Measurements from ENCODE around the gene SPINT4. TPM values are rescaled to one million over a fixed set of nuclear protein-coding genes. Genes with fewer than 3 reads are reported as not detected.

Gene SPINT4
- total RNA-seq, 1 donor from 2014 or later = not detected

DNA sequence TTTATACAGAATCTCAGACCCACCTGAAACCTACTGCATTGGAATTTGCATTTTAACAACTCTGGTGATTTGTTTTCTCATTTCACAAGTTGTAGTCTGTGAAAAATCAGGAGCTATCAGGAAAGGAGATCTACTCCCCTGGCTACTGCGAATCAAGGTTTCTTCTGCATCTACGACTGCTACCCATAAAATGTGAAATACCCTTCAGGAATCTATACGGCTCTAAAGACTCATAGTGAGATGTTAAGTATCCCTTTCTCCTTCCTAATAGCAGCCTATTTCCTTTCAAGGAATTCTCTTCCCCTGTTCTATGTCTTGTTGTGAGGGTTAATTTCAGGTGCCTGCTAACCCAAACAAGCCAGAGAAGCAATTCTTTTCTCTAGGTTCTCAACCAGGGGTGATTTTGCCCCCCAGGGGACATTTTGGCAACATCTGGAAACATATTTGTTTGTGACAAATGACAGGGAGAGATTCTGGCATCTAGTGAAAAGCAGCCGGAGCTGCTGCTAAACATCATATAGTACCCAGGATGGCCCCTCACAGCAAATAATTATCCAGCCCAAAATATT is 43.2 kb downstream of the SPINT4 start:
- no peak for DNase-seq (ENCODE audit: low read depth, low spot score)

DNA sequence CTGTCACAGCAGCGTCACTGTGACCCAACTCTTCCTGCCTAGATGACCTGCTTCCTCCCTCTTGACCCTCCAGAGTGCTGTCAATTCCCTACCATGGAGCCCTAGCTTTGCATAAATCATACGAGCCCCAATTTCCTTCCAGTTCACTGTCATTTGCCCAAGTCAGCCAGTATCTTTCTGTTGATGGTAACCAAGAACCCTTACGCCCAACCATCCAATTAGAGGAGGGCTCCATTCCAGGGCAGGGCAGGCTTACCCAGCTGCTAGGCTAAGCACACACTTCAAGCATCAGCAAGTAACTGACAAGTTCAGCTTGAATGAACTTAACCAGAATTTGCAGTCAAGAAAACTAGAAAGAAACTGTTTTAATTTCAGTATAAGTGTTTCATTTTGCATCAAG is 43.8 kb downstream of the SPINT4 start:
- DNase-seq (ENCODE audit: low read depth, low spot score) = no peak

DNA sequence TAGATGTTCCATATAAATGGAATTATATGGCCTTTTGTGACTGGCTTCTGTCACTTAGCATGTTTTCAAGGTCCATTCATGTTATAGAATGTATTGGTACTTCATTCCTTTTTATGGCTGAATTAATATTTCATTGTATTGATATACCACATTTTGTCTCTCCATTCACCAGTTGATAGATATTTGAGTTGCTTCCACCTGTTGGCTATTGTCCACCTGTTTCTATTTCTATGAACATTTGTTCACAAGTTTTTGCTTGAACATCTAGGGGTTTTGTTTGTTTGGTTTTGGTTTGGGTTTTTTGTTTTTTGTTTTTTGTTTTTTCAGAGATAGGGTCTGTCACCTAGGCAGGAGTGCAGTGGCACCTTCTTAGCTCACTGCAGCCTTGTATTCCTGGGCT is 46.3 kb downstream of the SPINT4 start:
- DNase-seq (ENCODE audit: low read depth, low spot score) = no peak

DNA sequence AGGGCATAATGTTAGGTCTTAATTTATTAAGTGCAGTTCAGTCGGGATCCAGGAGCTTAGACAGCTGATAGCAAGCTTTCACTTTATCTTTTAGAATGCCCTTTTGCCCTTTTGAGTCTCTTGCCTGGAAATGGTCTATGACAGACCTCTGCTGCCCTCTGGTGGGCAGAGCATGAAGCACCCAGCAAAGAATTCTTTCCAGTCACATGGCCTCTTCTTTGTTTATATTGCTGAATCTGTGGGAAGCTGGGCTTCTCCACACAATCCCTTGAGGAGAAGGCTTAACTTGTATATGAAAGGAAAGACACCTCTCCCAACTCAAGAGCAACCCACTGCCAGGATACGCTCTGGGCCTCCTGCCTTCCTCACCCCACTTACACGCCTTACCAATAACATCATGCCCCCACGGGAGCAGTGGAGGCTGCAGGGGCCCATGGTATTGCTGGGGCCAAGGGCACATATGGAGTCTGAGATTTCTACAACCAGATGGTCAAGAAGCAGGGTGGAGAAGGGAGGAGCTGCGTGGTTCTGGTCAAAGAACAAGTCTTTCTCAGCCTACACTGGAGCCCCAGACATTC is 49.1 kb downstream of the SPINT4 start:
- DNase-seq (ENCODE audit: low read depth, low spot score) = no peak

DNA sequence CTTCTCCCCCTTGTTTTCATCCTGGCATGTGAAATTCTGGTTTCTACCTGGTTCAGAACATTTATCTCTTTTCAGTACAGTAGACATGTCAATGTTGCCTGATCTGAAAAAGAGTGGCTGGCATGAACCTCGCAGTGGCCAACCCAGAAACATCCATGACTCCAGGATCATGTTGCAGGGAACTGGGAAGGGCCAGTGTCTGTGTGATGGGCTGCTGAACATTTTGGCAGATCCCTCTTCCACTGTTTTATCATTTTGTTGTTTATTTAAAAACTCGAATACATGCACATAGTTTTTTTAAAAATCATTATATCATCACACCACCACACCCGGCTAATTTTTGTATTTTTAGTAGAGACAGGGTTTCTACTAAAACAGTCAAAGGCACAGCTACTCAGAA is 50.5 kb downstream of the SPINT4 start:
- no peak for DNase-seq (ENCODE audit: low read depth, low spot score)

DNA sequence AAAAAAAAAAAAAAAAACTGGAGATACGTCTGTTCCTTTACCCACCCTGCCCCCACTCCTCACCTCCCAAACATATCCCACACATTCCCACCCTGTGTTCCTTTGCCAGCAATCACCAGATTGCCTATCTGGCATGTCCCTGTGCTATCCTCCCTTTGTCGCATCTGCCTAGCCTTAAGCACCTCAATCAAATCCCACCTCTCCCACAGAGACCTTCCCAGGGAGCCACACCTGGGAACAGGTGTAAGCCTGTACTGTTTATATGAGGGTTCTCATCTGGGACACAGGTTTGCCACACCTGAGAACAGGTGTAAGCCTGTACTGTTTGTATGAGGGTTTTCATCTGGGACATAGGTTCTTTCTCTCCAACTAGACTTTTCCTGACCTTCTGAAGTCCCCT is 52.8 kb downstream of the SPINT4 start:
- no peak for DNase-seq (ENCODE audit: low read depth, low spot score)

DNA sequence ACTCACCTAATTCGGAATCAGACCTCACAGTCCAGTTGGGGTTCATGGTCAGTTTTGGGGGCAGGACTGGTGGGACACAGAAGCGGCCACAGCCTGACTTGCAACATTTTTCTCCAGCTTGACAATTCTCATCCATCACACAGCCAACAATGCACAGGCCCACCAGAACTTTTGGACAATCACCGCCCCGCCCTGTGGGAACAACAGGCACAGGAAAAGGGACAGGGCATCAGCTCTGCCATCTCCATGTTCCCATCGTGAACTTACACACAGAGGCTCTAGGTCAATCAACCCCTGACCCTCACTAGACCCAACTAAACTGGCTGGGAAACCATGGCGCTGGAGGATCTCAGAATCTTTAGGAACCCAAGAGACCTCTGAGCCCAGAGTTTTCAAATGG is 53.3 kb downstream of the SPINT4 start:
- no peak for DNase-seq (ENCODE audit: low read depth, low spot score)

Other genes with a start within 250 kb of the SPINT4 start
- gene SPINT3, start 206.7 kb upstream of the SPINT4 start, total RNA-seq = not detected in 2 replicates
- gene WFDC6, start 182.9 kb upstream of the SPINT4 start, total RNA-seq = not detected in 2 replicates
- not detected in 2 replicates for gene EPPIN, start 174.9 kb upstream of the SPINT4 start, total RNA-seq
- gene WFDC8, start 143.1 kb upstream of the SPINT4 start, total RNA-seq = not detected in 2 replicates
- not detected in 2 replicates for gene WFDC10A, start 92.6 kb upstream of the SPINT4 start, total RNA-seq
- not detected in 2 replicates for gene WFDC9, start 91.1 kb upstream of the SPINT4 start, total RNA-seq
- gene WFDC11, start 52.1 kb upstream of the SPINT4 start, total RNA-seq = not detected in 2 replicates
- gene WFDC13, start 20.3 kb upstream of the SPINT4 start, total RNA-seq = not detected in 2 replicates
- gene WFDC10B, start 17.3 kb upstream of the SPINT4 start, total RNA-seq = not detected in 2 replicates
- gene WFDC3, start 69.5 kb downstream of the SPINT4 start, total RNA-seq = not detected in 2 replicates
- 18.2 and 26.1 TPM in 2 replicates for gene DNTTIP1, start 69.6 kb downstream of the SPINT4 start, total RNA-seq
- gene UBE2C, start 90.3 kb downstream of the SPINT4 start, total RNA-seq = 24.6 and 51.4 TPM in 2 replicates
- not detected in 2 replicates for gene TNNC2, start 105.0 kb downstream of the SPINT4 start, total RNA-seq
- gene SNX21, start 111.5 kb downstream of the SPINT4 start, total RNA-seq = 20.8 and 22.7 TPM in 2 replicates
- gene ACOT8, start 135.0 kb downstream of the SPINT4 start, total RNA-seq = 23.7 and 31.7 TPM in 2 replicates
- 5.4 and 8.2 TPM in 2 replicates for gene ZSWIM3, start 135.3 kb downstream of the SPINT4 start, total RNA-seq
- gene ZSWIM1, start 158.9 kb downstream of the SPINT4 start, total RNA-seq = 4.2 and 5.2 TPM in 2 replicates
- gene SPATA25, start 165.3 kb downstream of the SPINT4 start, total RNA-seq = 0.53 and 0.59 TPM in 2 replicates
- 2.2 and 2.7 TPM in 2 replicates for gene NEURL2, start 168.9 kb downstream of the SPINT4 start, total RNA-seq
- gene CTSA, start 169.0 kb downstream of the SPINT4 start, total RNA-seq = 40.2 and 48.9 TPM in 2 replicates
- gene PLTP, start 189.8 kb downstream of the SPINT4 start, total RNA-seq = 14.9 and 19.7 TPM in 2 replicates
- gene PCIF1, start 212.3 kb downstream of the SPINT4 start, total RNA-seq = 8.8 and 9.3 TPM in 2 replicates
- 9.5 and 14.6 TPM in 2 replicates for gene ZNF335, start 249.9 kb downstream of the SPINT4 start, total RNA-seq